Kidney (tissue), 14 donors: ENCODE results near the gene DNAH2. TPM values are rescaled to one million over a fixed set of nuclear protein-coding genes. Genes with fewer than 3 reads are reported as not detected.

Experiments
- DNase-seq, 5 donors: peaks; one replicate each; pipeline ENCODE4 v3.0.0-alpha.2; 2013 to 2020
- FAIRE-seq: peaks from 2 replicates; lab custom pipeline; 2012; peaks lifted over from hg19 to GRCh38; lab: Jason Lieb, UNC
- H3K27ac ChIP-seq, 2 donors: one replicate each; pipeline ENCODE4 v1.7.0; 2013; ENCODE audit warnings: low read depth in 2 of 2, low read length in 2 of 2, inconsistent platforms in 1 of 2
- H3K27me3 ChIP-seq: one replicate; pipeline ENCODE4 v1.7.1; 2013; ENCODE audit warnings: low read length, inconsistent platforms; ENCODE audit not compliant: control insufficient read depth, insufficient read depth
- H3K36me3 ChIP-seq, 3 donors: one replicate each; pipeline versions ENCODE4 v1.7.0 to v1.7.1; 2013; ENCODE audit warnings: low read length in 3 of 3, control low read depth in 1 of 3, inconsistent platforms in 1 of 3; ENCODE audit not compliant: insufficient read depth in 3 of 3, control insufficient read depth in 2 of 3
- H3K4me1 ChIP-seq, 3 donors: one replicate each; pipeline versions ENCODE4 v1.7.0 to v1.7.1; 2013; ENCODE audit warnings: low read length in 3 of 3, inconsistent platforms in 1 of 3, low read depth in 1 of 3; ENCODE audit not compliant: control insufficient read depth in 2 of 3, insufficient read depth in 2 of 3
- H3K4me3 ChIP-seq, 3 donors: one replicate each; pipeline versions ENCODE4 v1.7.0 to v1.8.1; 2013; ENCODE audit warnings: low read length in 3 of 3, control low read depth in 1 of 3, inconsistent platforms in 1 of 3
- H3K9ac ChIP-seq, 3 donors: one replicate each; pipeline versions ENCODE4 v1.7.0 to v1.7.1; 2013; ENCODE audit warnings: low read length in 3 of 3, control low read depth in 1 of 3, inconsistent platforms in 1 of 3
- H3K9me3 ChIP-seq, 3 donors: one replicate each; pipeline versions ENCODE4 v1.7.0 to v1.7.1; 2013; ENCODE audit warnings: low read length in 3 of 3, control low read depth in 1 of 3, inconsistent platforms in 1 of 3; ENCODE audit not compliant: control insufficient read depth in 2 of 3, insufficient read depth in 1 of 3
- CTCF ChIP-seq: IDR thresholded peaks from 3 replicates; pipeline ENCODE4 v1.5.1; 2012; ENCODE audit warnings: mild to moderate bottlenecking, moderate library complexity, borderline replicate concordance; ENCODE audit not compliant: insufficient read depth; ENCODE audit errors: extremely low read depth
- intact Hi-C: fragments of 100-400 bp; cut with DNase I; formaldehyde crosslinking; loops from one replicate; pipeline ENCODE4 v1.11.1; 2022
- polyA plus RNA-seq: library from polyadenylated mRNA; stranded (reverse); fragments of 350-450 nt; fragmentation: Illumina TruSeq; extraction: RNeasy Lipid Tissue Mini Kit (QIAGEN cat#74804); gene quantifications from one replicate; pipeline ENCODE4 v1.2.3, GENCODE V29; 2014; ENCODE audit warnings: low read depth, low replicate concordance; ENCODE audit not compliant: insufficient read depth
- total RNA-seq: library from RNA; stranded (reverse); fragmentation: NEBNext Ultra II Directional; extraction: Animal tissue kit (Norgen Biotek cat#: 25700); gene quantifications from one replicate; pipeline ENCODE4 v1.2.1, GENCODE V29; 2021
- donor health status: control.
- donor health status: control.
- donor health status: control.
- donor health status: control.
- donor health status: control.
- donor health status: DM: yes; HTN: yes; CAD: no.
- donor health status: Normal renal cell carcinoma (clear cell type).

Gene DNAH2
- total and polyA plus RNA-seq, 2 donors from 2014 or later, result 0.17 to 0.66 TPM

- H3K9me3 ChIP-seq, result no peaks in the 10 kb centered on the region
- TF ChIP-seq CTCF, result peak; percentile 75
- peaks cover 3 to 29% (median 13%) of the 10 kb centered on the region in 3 donors for H3K4me1 ChIP-seq
- H3K36me3 ChIP-seq, result no peaks in the 10 kb centered on the region
- DNase-seq (peak; percentile 99 to 100 (median 99)), FAIRE-seq (peak; percentile 62)
- H3K27me3 ChIP-seq, result no peaks in the 10 kb centered on the region
- peak overlapping the region; percentile 97 to 99 for H3K27ac ChIP-seq
- intact Hi-C loops, result no loop called here
- peak overlapping the region; percentile 91 to 93 (median 92) for H3K4me3 ChIP-seq
- H3K9ac ChIP-seq, result peak overlapping the region; percentile 66 to 99 (median 80)
Measured at GRCh38 chr17:7834957-7835813, 117.6 kb downstream of the DNAH2 start.

- H3K4me3 ChIP-seq, result peak overlapping the region; percentile 88 to 93 (median 92)
- H3K9me3 ChIP-seq, result no peaks in the 10 kb centered on the region
- H3K36me3 ChIP-seq, result peaks cover 0 to 5% (median 0%) of the 10 kb centered on the region in 3 donors
- peak overlapping the region; percentile 77 to 99 (median 89) for H3K9ac ChIP-seq
- intact Hi-C loops, result no loop called here
- DNase-seq, result peak; percentile 75 to 96 (median 90)
- peak overlapping the region; percentile 97 to 99 for H3K27ac ChIP-seq
- TF ChIP-seq CTCF, result no peak
- no peaks in the 10 kb centered on the region for H3K27me3 ChIP-seq
- H3K4me1 ChIP-seq, result peaks cover 6 to 36% (median 13%) of the 10 kb centered on the region in 3 donors
- no peak for FAIRE-seq
Measured at GRCh38 chr17:7835814-7836595, 118.5 kb downstream of the DNAH2 start.

- intact Hi-C loops, result no loop called here
- FAIRE-seq, result peak; percentile 41
- DNase-seq, result peak; percentile 97 to 98 (median 98)
- no peak for TF ChIP-seq CTCF
- Histone ChIP-seq H3K4me3 (peak overlapping the region; percentile 67 to 92 (median 71)), H3K9me3 (no peaks in the 10 kb centered on the region), H3K9ac (peak overlapping the region; percentile 52 to 99 (median 64)), H3K27me3 (no peaks in the 10 kb centered on the region), H3K36me3 (peaks cover 0 to 6% (median 0%) of the 10 kb centered on the region in 3 donors), H3K27ac (peak overlapping the region; percentile 97 to 99), H3K4me1 (peaks cover 10 to 41% (median 13%) of the 10 kb centered on the region in 3 donors)
Measured at GRCh38 chr17:7836596-7837407, 119.3 kb downstream of the DNAH2 start.
